ENCODE measurements around the gene DCTPP1.

Gene DCTPP1

GRCh38 chr16:30377812-30378235 lies 52.0 kb downstream of the DCTPP1 start (continued):
- TF ChIP-seq ZBTB44 (tag by site-specific recombination; IDR thresholded peaks at IDR 0.05) (no peak), SP3 (tag by site-specific recombination; IDR thresholded peaks at IDR 0.05) (peak; percentile 94), ZFP69B (tag by site-specific recombination; IDR thresholded peaks at IDR 0.05) (no peak), ZNF362 (tag by site-specific recombination; IDR thresholded peaks at IDR 0.05) (peak; percentile 89), KLF10 (tag by site-specific recombination; IDR thresholded peaks at IDR 0.05) (peak; percentile 96), ZEB2 (tag by site-specific recombination; IDR thresholded peaks at IDR 0.05) (peak; percentile 45; the same call in 1 of the 2 replicates), ZNF133 (tag by site-specific recombination; IDR thresholded peaks at IDR 0.05) (no peak), MYNN (tag by site-specific recombination; IDR thresholded peaks at IDR 0.05; ENCODE audit: borderline replicate concordance) (no peak), ZNF24 (tag by site-specific recombination; IDR thresholded peaks at IDR 0.05) (peak; percentile 54; the same call in 1 of the 2 replicates), ZNF629 (tag by site-specific recombination; IDR thresholded peaks at IDR 0.05) (peak; percentile 86), ZNF174 (tag by site-specific recombination; IDR thresholded peaks at IDR 0.05) (no peak), GLIS2 (tag by site-specific recombination; IDR thresholded peaks at IDR 0.05) (peak; percentile 28; the same call in 1 of the 2 replicates), ZNF488 (tag by site-specific recombination; IDR thresholded peaks at IDR 0.05) (no peak), PRDM4 (tag by site-specific recombination; IDR thresholded peaks at IDR 0.05) (peak; percentile 31), HIC1 (tag by site-specific recombination; IDR thresholded peaks at IDR 0.05) (peak; percentile 50; the same call in 1 of the 2 replicates), ATF2 (tag by site-specific recombination; IDR thresholded peaks at IDR 0.05; ENCODE audit: low read depth) (peak; percentile 93)
